GM04504 (cell line): Measurements from ENCODE around the gene RECK.
A peak's percentile ranks its signal among the peaks of the same experiment; 100 is the strongest.
"Not testable (repeated sequence)": the region's sequence is repeated elsewhere in the genome, so short reads cannot be mapped to it uniquely, and the experiment has no call there.

Experiments
- DNase-seq: peaks from one replicate; pipeline ENCODE4 v3.0.0-alpha.2; 2012; ENCODE audit warnings: low read depth

The RECK gene

DNA sequence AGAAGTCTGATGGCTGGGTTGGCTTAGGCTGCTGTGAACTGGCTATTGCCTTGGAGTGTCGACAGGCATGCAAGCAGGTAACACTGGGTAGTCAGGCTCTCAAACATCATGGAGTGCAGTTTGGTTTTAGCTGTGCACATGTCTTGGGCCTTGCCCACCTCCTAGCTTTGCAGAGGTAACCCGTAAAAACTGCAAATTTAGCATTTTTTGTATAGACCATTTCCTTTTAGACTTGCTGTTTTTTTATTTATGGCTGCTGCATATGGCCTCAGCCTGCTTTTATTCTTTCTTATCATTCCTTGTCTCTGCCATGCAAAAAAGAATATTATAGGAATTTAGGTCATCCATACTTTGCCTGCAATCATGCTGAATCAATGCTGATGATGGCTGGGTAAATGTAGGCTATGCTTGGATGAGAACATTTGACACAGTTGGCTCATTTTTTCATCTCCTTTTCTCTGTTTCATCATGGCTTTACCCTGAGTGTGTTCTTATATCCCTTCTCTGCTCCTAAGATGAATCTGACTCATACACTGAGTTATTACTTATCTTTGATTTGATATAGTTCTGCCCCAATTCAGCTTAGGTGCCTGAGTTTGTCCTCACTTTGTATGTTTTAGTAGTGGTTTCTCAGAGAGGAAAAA, 27.2 kb downstream of the RECK start:
- DNase-seq, result no peak

DNA sequence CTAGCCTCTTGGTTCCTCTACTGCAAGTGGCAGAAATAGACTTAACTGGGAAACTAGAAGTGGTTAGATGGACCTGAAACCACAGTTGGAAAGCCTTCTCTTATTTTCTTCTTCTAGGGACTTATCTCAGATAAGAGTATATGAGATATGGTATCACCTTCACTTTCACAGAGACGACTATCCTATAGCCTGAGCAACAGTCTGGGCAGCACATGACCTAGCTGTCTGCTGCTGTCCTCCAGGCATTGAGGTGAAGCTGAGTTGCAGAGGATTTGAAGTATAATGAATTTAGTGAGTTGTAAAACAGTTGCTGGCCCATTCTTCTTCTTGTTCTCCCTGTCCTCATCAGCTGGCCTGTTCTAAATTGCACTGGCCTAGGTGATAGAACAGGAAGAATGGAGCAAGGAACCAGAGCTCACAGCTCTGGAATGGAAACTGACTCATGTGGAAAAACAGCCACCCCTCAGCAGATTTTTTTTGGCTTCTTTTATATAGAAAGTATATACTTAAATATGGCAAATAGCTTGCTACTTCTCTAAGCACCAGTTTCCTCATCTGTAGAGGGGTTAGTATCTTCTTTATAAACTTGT, 27.8 kb downstream of the RECK start:
- no peak for DNase-seq

DNA sequence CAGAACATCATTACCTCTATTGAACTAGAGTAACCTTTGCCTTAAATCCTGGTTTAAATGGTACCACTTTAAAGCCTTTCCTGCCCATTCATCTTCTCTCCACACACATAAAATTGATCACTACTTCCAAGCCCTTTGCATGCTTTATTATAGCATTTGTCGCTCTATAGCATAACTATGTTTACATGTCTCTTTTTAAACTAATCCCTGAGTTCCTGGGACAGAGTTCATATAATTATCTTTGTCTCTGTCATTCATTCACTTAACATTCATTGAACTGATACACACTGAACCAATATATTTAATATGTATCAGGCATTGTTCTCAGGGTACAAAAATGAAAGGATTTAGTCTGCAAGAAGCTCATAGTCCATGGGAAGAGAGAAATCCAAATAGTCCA, 37.3 kb downstream of the RECK start:
- DNase-seq, result no peak

DNA sequence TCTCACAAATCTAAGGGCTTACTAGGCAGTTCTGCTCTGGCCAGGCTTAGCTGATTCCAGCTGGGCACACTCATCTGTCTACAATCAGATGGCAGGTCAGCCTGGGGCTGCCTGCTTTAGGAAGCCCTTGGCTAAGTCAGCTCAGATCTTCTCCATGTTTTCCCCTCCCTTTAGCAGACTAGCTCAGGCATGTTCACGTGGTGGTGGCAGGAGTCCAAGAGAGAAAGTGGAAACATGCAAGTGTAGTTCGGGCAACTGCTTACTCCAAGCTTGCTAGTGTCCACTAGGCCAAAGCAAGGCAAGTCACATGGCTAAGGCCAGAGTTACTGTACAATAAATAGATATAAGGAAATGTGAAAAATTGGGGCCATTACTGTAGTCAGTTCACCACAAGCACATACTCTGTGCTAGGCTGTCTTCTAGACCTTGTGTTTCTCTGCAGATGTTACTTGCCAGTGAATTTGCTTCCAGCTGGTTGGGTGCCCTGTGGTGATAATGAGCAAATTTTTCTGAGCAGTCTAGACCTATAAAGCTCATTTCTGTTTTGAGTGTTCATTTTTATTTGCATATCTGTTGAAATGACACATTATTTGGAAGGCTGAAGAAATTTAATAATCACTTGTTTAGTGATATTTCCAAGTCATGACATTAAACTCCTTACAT, 38.3 kb downstream of the RECK start:
- peak; percentile 73 for DNase-seq

DNA sequence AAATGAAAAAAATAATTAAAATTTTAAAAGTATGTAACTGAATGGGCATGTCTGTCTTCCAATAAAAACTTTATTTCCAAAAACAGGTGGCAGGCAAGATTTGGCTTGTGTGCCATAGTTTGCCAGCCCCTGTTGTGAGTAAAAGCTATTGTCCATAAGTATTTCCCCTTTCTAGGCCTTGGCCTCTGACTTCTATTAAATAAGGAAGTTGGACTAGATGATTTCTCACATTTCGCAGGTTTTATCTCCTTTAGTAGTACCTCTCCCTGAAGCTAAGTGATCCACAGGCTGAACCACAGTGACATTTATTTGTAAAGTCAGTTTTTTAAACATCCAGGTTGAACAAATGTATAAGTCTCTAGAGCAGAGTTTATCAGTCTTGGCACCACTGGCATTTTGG, 41.3 kb downstream of the RECK start:
- no peak for DNase-seq

DNA sequence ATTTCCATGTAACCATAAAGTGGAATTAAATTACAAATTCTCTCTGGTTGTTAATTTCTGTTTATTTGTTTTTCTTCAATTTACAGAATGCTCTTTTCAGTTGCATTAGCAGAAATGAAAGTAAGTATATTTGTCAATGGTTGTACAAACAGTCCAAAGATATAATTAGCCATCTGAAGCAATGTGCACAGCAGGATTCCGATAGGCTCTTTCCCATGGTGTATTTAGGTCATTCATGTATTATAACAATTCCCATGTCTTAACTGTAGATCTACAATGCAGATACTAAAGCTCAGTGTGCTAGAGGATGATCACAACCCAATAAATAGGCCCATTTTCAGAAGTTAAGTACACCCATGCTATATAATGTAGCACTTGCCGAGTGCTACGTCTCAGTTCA, 43.8 kb downstream of the RECK start:
- DNase-seq, result no peak

DNA sequence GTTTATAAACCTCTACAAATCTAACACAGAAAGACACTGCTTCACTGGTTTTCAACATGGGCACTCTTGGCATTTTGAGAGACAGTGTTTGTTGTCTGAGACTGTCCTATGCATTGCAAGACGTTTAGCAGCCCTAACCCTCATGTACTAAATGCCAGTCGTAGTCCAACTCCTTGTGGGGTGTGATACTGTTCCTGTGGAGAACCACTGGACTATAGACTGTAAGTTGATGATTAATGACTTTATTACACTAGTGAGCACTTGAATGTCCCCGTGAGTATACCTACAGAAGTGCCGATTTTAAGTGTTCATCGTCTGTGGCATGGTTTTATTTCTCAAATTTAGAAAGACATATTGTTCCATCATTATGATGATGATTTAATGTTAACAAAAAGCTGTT, 46.2 kb downstream of the RECK start:
- DNase-seq, result no peak

DNA sequence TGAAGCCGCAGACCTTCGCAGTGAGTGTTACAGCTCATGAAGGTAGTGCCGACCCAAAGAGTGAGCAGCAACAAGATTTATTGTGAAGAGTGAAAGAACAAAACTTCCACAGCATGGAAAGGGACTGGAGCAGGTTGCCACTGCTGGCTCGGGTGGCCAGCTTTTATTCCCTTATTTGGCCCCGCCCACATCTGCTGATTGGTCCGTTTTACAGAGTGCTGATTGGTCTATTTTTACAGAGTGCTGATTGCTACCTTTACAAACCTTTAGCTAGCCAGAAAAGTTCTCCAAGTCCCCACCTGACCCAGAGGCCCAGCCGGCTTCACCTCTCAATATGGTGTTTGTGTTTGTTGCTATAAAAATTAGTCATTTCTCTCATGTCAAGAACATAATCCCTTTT, 49.7 kb downstream of the RECK start:
- DNase-seq, result no peak

DNA sequence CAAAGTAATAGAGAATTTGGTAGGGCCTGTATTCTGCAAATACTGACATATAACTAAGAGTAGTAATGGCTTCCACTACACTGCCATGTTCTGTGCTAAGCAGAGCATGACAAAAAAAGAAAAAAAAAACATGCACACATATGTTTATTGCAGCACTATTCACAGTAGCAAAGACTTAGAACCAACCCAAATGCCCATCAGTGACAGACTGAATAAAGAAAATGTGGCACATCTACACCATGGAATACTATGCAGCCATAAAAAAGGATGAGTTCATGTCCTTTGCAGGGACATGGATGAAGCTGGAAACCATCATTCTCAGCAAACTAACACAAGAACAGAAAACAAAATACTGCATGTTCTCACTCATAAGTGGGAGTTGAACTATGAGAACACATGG, 50.3 kb downstream of the RECK start:
- DNase-seq, result not testable (repeated sequence)

DNA sequence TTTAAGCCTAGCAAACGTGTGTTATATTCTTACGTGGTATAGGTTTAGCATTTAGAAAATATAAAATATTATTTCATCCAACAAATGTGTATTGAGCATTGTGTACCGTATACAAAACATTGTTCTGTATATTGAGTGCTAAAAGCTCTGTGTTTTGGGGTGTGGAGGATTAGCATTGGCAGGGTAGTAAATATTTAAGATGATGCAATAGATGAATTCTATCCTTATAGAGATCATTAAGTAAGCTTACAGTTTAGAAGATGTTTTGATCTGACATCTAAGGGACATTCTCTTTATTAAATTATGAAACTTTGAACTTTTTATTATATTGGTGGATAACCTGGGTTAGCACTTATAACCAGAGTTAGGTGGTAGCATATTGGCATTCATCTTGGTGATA, 51.3 kb downstream of the RECK start:
- DNase-seq, result no peak

DNA sequence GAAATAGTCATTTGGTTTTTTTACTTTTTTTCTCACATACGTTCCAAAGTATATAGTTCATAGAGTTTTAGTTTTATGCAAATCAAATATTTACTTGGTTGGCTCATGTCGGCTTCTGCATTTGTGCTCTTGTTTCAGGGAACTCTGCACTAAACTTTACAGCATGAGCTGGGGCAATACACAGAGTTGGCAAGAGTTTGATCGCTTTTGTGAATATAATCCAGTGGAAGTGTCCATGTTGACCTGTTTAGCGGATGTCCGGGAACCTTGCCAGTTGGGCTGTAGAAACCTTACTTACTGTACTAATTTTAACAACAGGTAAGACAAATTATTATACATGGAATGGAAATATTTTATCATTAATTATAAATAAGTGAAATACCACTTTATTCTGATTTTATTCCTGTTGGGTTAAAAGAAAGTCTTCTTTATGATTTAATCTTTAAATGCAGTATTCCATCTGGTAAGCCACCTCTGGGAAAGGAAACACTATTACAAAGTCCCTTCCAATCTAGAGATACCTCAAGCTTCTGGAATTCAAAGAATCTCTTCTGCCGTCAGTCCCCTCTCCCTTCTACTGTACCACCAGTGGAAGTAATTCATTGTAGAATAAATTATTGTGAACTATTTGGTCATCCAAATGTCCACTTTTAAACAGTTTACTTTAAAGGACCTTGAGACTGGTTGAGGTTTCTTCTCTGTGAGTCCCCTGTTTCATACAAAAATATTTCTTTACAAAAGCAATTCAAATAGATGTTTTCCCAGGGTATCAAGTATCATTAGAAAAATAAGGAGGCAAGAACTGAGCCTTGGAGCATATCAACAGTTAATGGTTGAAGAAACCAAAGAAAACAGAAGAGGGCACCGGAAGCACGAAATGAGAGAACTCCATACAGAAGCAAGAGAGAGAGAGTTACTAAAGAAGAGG, 54.6 kb downstream of the RECK start:
- DNase-seq, result peak; percentile 17

DNA sequence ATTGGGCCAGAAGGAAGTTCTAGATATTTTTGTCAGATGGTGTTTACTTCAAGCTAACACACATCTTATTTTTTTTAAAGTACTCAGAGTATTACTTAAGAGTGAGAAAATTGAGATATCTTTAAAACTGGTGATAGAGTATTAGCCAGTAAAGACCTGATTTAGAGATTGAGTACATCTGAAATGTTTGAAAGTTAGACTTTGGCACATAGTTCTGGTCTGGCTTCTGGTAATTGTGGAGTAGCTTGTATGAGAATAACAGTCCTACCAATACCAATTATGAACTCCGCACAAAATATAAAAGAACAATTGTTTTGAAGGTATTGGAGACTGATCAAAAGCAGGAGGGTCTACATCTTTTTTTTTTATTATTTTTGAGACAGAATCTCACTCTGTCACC, 55.3 kb downstream of the RECK start:
- no peak for DNase-seq

DNA sequence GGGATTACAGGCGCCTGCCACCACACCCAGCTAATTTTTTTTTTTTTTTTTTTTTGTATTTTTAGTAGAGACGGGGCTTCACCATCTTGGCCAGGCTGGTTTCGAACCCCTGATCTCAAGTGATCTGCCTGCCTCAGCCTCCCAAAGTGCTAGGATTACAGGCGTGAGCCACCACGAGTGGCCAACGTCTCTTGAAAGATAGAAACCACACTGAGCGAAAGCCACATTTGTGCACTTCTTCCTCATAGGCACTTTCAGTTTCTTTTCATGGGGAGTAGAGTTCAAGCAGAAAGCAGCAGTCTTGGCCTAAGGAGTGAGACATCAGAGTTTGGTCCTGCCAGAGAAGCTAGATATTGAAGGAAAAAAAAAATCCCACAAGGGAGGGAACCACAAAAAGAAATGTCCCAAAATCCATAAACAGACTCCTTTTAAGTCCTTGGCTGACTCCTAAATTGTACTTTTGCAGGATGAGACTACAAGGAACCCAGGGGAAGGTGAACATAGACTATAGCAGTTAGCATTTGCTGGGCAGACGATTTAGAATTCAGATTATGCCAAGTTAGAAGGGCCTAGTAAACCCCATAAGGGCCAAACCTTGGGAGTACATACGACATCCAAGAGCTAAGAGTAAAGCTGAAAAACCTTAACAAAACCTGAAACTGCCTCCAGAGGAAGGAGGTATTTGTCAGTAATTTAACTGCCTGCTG, 55.9 kb downstream of the RECK start:
- DNase-seq, result no peak

DNA sequence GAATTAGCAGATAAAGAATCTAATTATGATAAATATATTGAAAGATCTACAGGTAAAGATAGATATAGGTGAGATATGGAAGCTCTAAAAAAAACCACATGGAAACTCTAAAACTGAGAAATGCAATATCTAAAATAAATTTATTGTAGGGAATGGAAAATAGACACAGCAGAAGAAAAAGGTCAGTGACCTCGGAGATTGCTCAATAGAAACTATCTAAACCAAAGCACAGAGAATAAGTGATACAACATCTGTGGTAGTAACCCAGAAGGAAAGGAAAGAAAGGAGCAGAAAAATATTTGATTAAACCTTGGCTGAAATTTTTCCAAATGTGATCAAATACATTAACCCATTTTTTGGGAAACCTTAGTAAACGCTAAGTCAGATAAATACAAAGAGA, 56.7 kb downstream of the RECK start:
- DNase-seq, result no peak

DNA sequence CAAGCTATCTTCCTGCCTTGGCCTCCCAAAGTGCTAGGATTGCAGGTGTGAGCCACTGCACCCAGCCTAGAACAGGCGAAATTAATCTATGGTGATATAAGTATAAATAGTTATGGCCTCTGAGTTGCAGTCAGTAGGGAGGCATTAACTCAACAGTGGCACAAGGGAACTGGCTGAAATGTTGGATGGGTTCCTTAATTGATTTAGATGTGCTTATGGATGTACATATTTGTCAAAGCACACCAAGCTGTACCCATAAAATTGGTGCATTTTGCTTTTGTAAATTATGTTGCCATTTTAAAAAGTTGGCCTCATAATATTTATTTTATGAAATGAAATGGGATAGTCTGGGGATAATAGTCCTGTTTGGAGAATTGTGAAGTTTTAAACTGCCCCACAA, 63.0 kb downstream of the RECK start:
- no peak for DNase-seq

DNA sequence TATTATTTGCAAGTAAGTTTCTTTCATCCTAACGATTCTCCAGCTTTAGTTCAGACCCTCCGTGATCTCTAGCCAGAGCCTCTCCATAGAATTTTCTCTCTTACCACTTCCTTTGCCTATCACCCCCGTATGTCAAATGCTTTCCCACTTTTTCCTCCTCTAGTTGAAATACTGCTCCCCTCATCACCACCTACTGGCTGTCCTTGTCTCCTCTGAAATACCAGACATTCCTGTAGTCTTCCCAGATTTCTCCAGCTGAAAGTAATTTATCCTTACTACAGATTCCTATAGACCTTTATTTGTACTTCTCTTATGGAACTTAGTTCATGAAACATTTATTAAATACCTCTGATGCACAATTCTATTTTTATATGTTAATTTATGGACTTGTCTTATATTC, 63.8 kb downstream of the RECK start:
- peak; percentile 8 for DNase-seq

DNA sequence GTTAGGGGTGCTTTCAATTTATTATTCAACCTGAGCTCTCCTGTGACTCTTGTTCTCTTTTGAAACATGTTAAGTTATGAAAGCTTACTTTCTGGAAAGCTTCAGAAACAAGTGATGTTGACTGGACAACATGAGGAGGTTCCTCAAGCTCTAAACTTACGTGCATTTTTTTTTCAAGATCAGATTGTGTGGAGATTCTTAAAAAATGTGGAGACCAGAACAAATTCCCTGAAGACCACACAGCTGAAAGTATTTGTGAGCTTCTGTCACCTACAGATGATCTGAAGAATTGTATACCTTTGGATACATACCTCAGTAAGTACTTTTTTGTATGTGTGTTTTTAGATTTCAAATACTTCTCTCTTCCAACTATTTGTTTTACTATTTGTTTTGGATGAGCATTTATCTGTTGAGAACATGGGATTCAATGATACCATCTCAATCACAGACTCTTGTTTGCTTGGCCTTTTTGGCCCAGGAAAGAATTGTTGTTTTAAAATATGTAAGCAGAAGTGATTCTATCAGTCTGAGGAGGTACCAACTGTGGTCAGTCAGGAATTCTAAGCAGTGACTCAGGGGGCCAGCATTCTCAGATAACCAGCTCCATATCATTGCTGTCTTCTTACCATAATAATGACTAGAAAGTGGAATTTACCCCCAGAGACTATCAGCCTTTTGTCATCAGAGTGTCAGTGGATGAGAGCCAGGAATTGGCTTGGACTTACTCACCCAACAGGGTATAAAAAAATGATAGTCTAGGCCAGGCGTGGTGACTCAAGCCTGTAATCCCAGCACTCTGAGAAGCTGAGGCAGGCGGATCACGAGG, 65.4 kb downstream of the RECK start:
- DNase-seq, result peak; percentile 97

DNA sequence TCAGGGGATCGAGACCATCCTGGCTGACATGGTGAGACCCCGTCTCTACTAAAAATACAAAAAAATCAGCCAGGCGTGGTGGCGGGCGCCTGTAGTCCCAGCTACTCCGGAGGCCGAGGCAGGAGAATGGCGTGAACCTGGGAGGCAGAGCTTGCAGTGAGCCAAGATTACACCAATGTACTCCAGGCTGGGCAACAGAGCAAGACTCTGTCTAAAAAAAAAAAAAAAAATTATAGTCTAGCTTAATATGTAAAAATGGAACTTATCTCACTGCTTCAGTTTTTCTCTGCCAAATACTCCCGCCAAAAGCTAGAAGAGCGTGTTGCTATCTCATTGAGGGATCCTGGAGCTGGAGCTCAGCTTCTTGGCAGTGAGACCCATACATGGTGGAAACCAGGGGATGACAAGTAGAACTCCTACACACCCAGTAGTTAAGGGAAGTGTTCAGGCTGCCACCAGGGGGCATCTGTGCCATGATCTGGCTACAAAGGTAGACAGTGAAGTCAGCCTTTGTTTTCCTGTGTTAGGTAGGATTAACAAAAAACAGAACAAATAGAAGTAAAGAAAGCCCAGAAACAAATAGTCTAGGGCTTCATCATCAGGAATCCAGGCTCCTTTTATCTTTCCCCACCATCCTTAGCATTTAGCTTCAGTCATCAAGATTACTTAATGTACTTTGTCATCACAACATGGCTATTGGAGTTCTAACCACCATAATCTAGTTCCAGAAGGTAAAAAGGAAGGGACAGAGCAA, 66.2 kb downstream of the RECK start:
- DNase-seq, result peak; percentile 26

DNA sequence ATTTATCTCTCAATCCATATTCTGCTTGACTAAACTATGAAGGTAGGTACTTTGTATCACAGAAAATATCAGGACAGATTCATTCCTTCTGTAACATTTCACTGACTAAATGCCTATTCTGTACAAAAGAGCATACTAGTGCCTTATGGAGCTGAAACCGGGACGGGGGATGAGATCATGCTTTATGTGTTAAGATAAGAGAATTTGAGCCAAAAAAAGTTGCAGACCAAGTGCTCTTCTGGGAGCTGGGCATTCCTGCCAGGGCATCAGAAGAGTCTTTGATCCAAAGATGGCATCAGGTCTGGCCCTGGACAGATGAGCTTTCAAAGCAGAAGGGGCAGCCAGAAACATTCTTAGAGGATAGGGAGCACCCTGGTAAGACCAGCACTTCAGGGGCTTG, 72.4 kb downstream of the RECK start:
- no peak for DNase-seq

DNA sequence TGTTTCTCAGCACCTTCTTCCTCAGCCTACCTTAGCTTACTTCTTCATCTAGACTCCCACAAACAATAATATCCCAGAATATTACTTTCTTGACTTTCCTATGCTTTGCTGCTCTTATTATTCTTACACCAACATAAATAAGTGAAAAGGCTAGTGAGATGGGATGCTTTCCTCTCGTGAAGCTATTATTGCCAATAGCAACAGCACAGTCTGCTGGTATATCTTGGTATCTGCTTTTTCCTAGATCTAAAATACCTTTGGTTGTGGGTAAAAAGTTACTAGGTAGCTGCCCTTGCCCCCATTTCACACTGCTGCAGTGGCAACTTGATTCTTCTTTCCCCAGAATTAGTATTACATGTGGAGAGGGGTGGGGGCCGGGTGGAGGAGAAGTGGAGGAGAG, 73.7 kb downstream of the RECK start:
- no peak for DNase-seq
